HepG2 (cell line): ENCODE measurements around the gene SLC35B1. TPM values are rescaled to one million over a fixed set of nuclear protein-coding genes. Genes with fewer than 3 reads are reported as not detected.

ENCODE experiments used
- AHR ChIP-seq: IDR thresholded peaks from 2 replicates; pipeline ENCODE4 v1.6.1; 2018; ENCODE audit warnings: missing genetic modification reagents, missing compliant biosample characterization
- BORCS8-MEF2B ChIP-seq: sonication (generic); formaldehyde crosslinking; IDR thresholded peaks from 2 replicates; pipeline ENCODE4 v1.8.0; 2022; ENCODE audit warnings: mild to moderate bottlenecking, missing genetic modification reagents
- EP300 ChIP-seq, 3 experiments: sonication (generic) in 1 of 3; formaldehyde crosslinking in 1 of 3; IDR thresholded peaks; 2 replicates each; pipeline versions ENCODE4 v1.5.1 to v1.6.1; 2011 to 2020; ENCODE audit warnings: low read depth in 2 of 3, low read length in 2 of 3, borderline replicate concordance in 1 of 3, improper control_type of control experiment in 1 of 3, mild to moderate bottlenecking in 1 of 3, missing genetic modification reagents in 1 of 3, moderate library complexity in 1 of 3
- FOXP1 ChIP-seq, 2 experiments: fragments of 450-650 bp in 1 of 2; IDR thresholded peaks; 2 replicates each; pipeline ENCODE4 v1.6.1; 2017 to 2018; ENCODE audit warnings: antibody characterized with exemption in 1 of 2
- HHEX ChIP-seq: IDR thresholded peaks from 2 replicates; pipeline ENCODE4 v1.6.1; 2016; ENCODE audit warnings: control low read depth
- HNF4A ChIP-seq: sonication (generic); formaldehyde crosslinking; IDR thresholded peaks from 2 replicates; pipeline ENCODE4 v1.4.0; 2020; ENCODE audit warnings: missing genetic modification reagents
- IKZF1 ChIP-seq: fragments of 450-650 bp; IDR thresholded peaks from 2 replicates; pipeline ENCODE4 v1.7.1; 2016
- KLF13 ChIP-seq: sonication (generic); formaldehyde crosslinking; IDR thresholded peaks from 2 replicates; pipeline ENCODE4 v1.4.0; 2020; ENCODE audit warnings: mild to moderate bottlenecking, missing genetic modification reagents
- MYNN ChIP-seq: sonication (generic); formaldehyde crosslinking; IDR thresholded peaks from 2 replicates; pipeline ENCODE4 v1.4.0; 2020; ENCODE audit warnings: mild to moderate bottlenecking, low read depth, missing genetic modification reagents
- NCOA1 ChIP-seq: sonication (generic); formaldehyde crosslinking; IDR thresholded peaks from 2 replicates; pipeline ENCODE4 v1.9.0; 2021; ENCODE audit warnings: missing genetic modification reagents
- SIX1 ChIP-seq: sonication (generic); formaldehyde crosslinking; IDR thresholded peaks from 2 replicates; pipeline ENCODE4 v1.4.0; 2020; ENCODE audit warnings: missing genetic modification reagents, borderline replicate concordance
- SMAD9 ChIP-seq: sonication (generic); formaldehyde crosslinking; IDR thresholded peaks from 2 replicates; pipeline ENCODE4 v1.5.1; 2020; ENCODE audit warnings: mild to moderate bottlenecking, missing genetic modification reagents
- YEATS4 ChIP-seq: sonication (generic); formaldehyde crosslinking; IDR thresholded peaks from 2 replicates; pipeline ENCODE4 v1.4.0; 2020; ENCODE audit warnings: missing genetic modification reagents, borderline replicate concordance
- ZBTB21 ChIP-seq: sonication (generic); formaldehyde crosslinking; IDR thresholded peaks from 2 replicates; pipeline ENCODE4 v1.4.0; 2020; ENCODE audit warnings: missing genetic modification reagents
- ZNF160 ChIP-seq: sonication (generic); formaldehyde crosslinking; IDR thresholded peaks from 2 replicates; pipeline ENCODE4 v1.8.0; 2022; ENCODE audit warnings: mild to moderate bottlenecking, inconsistent platforms, missing genetic modification reagents
- ZNF251 ChIP-seq: sonication (generic); formaldehyde crosslinking; IDR thresholded peaks from 2 replicates; pipeline ENCODE4 v1.9.0; 2021; ENCODE audit warnings: mild to moderate bottlenecking, missing genetic modification reagents
- ZNF354B ChIP-seq: sonication (generic); formaldehyde crosslinking; IDR thresholded peaks from 2 replicates; pipeline ENCODE4 v1.8.0; 2022; ENCODE audit warnings: mild to moderate bottlenecking, missing genetic modification reagents
- ZNF367 ChIP-seq: sonication (generic); formaldehyde crosslinking; IDR thresholded peaks from 2 replicates; pipeline ENCODE4 v1.4.0; 2020; ENCODE audit warnings: missing genetic modification reagents, borderline replicate concordance
- ZNF510 ChIP-seq: sonication (generic); formaldehyde crosslinking; IDR thresholded peaks from 2 replicates; pipeline ENCODE4 v1.4.0; 2020; ENCODE audit warnings: low read depth, mild to moderate bottlenecking, missing genetic modification reagents
- ZNF550 ChIP-seq: sonication (generic); formaldehyde crosslinking; IDR thresholded peaks from 2 replicates; pipeline ENCODE4 v1.4.0; 2020; ENCODE audit warnings: mild to moderate bottlenecking, missing genetic modification reagents, borderline replicate concordance
- ZNF639 ChIP-seq: conservative IDR thresholded peaks from 2 replicates; pipeline ENCODE4 v1.6.1; 2018; ENCODE audit warnings: missing genetic modification reagents
- ZNF703 ChIP-seq: sonication (generic); formaldehyde crosslinking; IDR thresholded peaks from 2 replicates; pipeline ENCODE4 v1.5.1; 2020; ENCODE audit warnings: missing genetic modification reagents, mild to moderate bottlenecking, moderate library complexity, borderline replicate concordance
- ZSCAN21 ChIP-seq: sonication (generic); formaldehyde crosslinking; IDR thresholded peaks from 2 replicates; pipeline ENCODE4 v1.8.0; 2022; ENCODE audit warnings: mild to moderate bottlenecking, missing genetic modification reagents, moderate library complexity, borderline replicate concordance
- polyA plus RNA-seq, 8 experiments: library from polyadenylated mRNA; depleted of rRNA in 3 of 8; stranded (reverse) in 7 of 8; unstranded in 1 of 8; fragments of >200 nt; fragmentation: Illumina TruSeq in 4 of 8; extraction: Trizol in 4 of 8; gene quantifications; 2 replicates each; pipeline versions ENCODE4 v1.2.1 to v1.2.3, GENCODE V29; 2011 to 2016; ENCODE audit warnings: low read depth in 4 of 8, missing spikeins in 1 of 8, mixed read lengths in 1 of 8; ENCODE audit not compliant: insufficient read depth in 1 of 8
- total RNA-seq, 5 experiments: library from RNA; depleted of rRNA; stranded (reverse); fragments of >200 nt; fragmentation: Illumina TruSeq; extraction: Trizol; gene quantifications; 2 replicates each; pipeline ENCODE4 v1.2.3, GENCODE V29; 2016; ENCODE audit warnings: low read depth in 1 of 5
- TF ChIP-seq, protein P1 (sequence below): sonication (generic); formaldehyde crosslinking; IDR thresholded peaks from 2 replicates; pipeline ENCODE4 v1.5.1; 2020; ENCODE audit warnings: missing genetic modification reagents, mild to moderate bottlenecking, borderline replicate concordance
- TF ChIP-seq, protein P2 (sequence below): sonication (generic); formaldehyde crosslinking; IDR thresholded peaks from 2 replicates; pipeline ENCODE4 v1.4.0; 2020; ENCODE audit warnings: missing genetic modification reagents
- TF ChIP-seq, protein P3 (sequence below): sonication (generic); formaldehyde crosslinking; IDR thresholded peaks from 2 replicates; pipeline ENCODE4 v1.5.0; 2020; ENCODE audit warnings: missing genetic modification reagents

Gene SLC35B1
- total and polyA plus RNA-seq, 2 of the 13 experiments (the other 11 are each of a cell fraction or from before 2014, with no cell fraction given) = 99.6 to 113 TPM

DNA sequence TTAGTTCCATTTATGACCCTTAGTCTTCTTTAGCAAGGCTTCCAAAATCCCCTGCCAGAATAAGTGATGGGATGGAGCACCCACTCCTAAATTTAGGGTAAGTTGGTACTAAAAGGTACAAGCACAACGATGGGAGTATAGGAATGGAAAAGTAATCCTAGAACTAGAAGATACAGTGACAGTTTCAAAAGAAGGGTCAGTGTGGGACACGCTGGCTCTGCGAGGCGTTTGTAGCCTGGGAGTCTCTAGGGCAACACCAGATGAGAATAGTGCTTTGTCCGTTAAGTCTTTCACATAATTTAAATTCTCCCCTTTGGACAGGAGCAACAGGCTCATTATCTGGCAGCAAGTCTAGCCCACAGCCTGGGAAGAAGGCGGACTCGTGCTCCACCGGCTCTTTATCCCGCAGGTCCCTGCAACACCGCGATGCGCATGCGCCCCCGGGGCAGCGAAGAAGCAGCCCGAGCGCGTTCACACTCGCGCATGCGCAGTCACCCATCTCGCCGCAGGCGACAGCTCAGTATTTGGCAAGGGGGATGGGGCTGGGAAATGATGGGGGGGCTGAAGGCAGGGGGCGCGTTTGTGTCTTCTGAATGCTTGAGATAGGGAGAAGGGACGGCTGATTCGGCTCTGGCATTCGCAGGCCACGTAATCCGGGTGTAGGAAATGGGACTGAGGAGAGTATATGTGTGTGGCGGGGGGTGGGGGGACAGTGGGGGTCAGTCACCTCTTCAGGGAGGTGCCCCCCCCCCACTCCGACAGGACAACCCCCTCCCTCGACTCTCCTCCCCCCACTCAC lies 30.4 kb downstream of the SLC35B1 start (continued):
- TF ChIP-seq ZNF367 (CRISPR knock-in tag) (no peak), EP300 (IDR thresholded peaks at IDR 0.05; ENCODE audit: low read depth in 2 of 2, low read length in 2 of 2) (peak in 1 of 2 experiments; percentile 37; a peak in 2 of 4 replicates), EP300 (CRISPR knock-in tag; IDR thresholded peaks at IDR 0.05; ENCODE audit: borderline replicate concordance) (no peak), ZNF160 (no peak; the same call in 1 of the 2 replicates), HHEX (CRISPR knock-in tag) (no peak), NCOA1 (CRISPR knock-in tag) (no peak), ZNF703 (CRISPR knock-in tag) (no peak), ZSCAN21 (no peak), ZBTB21 (CRISPR knock-in tag) (no peak), YEATS4 (CRISPR knock-in tag) (no peak; the same call in 1 of the 2 replicates), MYNN (no peak), ZNF550 (CRISPR knock-in tag) (no peak), SMAD9 (CRISPR knock-in tag) (no peak), BORCS8-MEF2B (CRISPR knock-in tag) (no peak; the same call in 1 of the 2 replicates), ZNF510 (no peak), AHR (CRISPR knock-in tag) (peak; percentile 17; the same call in 1 of the 2 replicates), IKZF1 (no peak), SIX1 (CRISPR knock-in tag) (no peak), HNF4A (CRISPR knock-in tag) (0 out of 2 replicates have a peak, but pooled peaks have one; percentile 3), FOXP1 (IDR thresholded peaks at IDR 0.05) (no peak), FOXP1 (CRISPR knock-in tag; IDR thresholded peaks at IDR 0.05) (no peak), ZNF251 (CRISPR knock-in tag) (0 out of 2 replicates have a peak, but pooled peaks have one; percentile 72), ZNF639 (no peak; the same call in 1 of the 2 replicates), KLF13 (CRISPR knock-in tag) (no peak), ZNF354B (CRISPR knock-in tag) (no peak)
- TF ChIP-seq, protein P1, sequence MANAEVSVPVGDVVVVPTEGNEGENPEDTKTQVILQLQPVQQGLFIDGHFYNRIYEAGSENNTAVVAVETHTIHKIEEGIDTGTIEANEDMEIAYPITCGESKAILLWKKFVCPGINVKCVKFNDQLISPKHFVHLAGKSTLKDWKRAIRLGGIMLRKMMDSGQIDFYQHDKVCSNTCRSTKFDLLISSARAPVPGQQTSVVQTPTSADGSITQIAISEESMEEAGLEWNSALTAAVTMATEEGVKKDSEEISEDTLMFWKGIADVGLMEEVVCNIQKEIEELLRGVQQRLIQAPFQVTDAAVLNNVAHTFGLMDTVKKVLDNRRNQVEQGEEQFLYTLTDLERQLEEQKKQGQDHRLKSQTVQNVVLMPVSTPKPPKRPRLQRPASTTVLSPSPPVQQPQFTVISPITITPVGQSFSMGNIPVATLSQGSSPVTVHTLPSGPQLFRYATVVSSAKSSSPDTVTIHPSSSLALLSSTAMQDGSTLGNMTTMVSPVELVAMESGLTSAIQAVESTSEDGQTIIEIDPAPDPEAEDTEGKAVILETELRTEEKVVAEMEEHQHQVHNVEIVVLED (CRISPR knock-in tag) = no peak
- TF ChIP-seq, protein P2, sequence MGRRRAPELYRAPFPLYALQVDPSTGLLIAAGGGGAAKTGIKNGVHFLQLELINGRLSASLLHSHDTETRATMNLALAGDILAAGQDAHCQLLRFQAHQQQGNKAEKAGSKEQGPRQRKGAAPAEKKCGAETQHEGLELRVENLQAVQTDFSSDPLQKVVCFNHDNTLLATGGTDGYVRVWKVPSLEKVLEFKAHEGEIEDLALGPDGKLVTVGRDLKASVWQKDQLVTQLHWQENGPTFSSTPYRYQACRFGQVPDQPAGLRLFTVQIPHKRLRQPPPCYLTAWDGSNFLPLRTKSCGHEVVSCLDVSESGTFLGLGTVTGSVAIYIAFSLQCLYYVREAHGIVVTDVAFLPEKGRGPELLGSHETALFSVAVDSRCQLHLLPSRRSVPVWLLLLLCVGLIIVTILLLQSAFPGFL (CRISPR knock-in tag) = no peak
- TF ChIP-seq, protein P3, sequence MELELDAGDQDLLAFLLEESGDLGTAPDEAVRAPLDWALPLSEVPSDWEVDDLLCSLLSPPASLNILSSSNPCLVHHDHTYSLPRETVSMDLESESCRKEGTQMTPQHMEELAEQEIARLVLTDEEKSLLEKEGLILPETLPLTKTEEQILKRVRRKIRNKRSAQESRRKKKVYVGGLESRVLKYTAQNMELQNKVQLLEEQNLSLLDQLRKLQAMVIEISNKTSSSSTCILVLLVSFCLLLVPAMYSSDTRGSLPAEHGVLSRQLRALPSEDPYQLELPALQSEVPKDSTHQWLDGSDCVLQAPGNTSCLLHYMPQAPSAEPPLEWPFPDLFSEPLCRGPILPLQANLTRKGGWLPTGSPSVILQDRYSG = no peak; the same call in 1 of the 2 replicates
